GM19351 (cell line): ENCODE measurements around the gene SLC7A5.
"Not testable (repeated sequence)": the region's sequence is repeated elsewhere in the genome, so short reads cannot be mapped to it uniquely, and the experiment has no call there.

Source experiments
- ATAC-seq: cut with Tn5 transposase; IDR thresholded peaks from one replicate; pipeline ENCODE4 v1.9.1; 2021; ENCODE audit warnings: mild to moderate bottlenecking, moderate library complexity; ENCODE audit not compliant: unreplicated experiment

Gene SLC7A5

GRCh38 chr16:87802670-87803069 lies 66.6 kb downstream of the SLC7A5 start:
- no peak for ATAC-seq

- ATAC-seq: no peak
These were observed 67.5 kb downstream of the SLC7A5 start for GRCh38 chr16:87801679-87802259.

- no peak for ATAC-seq
These were observed 68.8 kb downstream of the SLC7A5 start for GRCh38 chr16:87800497-87800896.

GRCh38 chr16:87795336-87795735 lies 74.0 kb downstream of the SLC7A5 start:
- ATAC-seq: no peak

DNA sequence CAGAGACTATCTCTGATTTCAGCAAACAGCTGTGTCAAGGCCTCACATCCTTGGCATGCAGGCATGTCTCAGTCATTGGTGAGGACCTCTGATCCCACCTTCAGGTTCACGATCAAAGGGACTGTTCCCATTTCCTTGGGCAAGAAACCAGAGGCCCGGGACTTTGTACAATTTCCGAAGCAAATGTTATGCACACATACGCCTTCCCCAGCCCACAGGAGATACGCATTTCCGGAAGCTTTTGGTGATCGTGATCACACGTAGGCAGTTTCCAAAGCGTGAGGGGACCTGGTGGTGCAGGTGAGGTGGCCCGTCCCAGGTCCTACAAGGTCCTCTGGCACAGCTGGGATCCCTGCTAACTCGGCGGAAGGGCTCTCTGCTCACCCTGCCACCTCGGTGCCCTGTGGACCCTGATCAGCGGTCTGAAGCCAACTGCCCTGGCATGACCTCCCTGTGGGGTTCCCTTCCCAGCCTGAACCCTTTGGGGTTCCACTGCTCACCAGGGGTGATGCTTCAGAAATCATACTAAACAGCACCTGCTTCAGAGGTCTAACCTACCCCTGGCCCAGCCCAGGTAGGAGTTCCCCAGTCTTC lies 74.7 kb downstream of the SLC7A5 start:
- no peak for ATAC-seq

DNA sequence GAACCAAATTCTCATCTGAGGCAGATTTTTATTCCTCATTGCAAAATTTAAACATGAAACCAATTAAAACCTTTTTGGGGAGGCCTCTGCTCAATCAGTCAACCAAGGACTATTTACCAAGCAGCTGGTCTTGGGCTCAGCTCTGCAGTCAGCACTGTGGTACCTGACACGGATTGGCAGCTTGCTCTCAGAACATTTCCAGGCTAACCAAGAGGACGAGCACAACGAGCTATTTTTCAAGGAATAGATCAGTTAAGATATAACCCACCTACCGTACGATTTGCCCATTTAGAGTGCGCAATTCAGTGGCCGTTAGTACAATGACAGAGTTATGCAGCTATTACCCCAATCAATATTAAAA lies 77.1 kb downstream of the SLC7A5 start:
- ATAC-seq: no peak

- ATAC-seq: no peak
These were observed 77.8 kb downstream of the SLC7A5 start for GRCh38 chr16:87791295-87792204.

- no peak for ATAC-seq
These were observed 78.8 kb downstream of the SLC7A5 start for GRCh38 chr16:87790292-87791100.

- ATAC-seq: no peak
These were observed 79.6 kb downstream of the SLC7A5 start for GRCh38 chr16:87789437-87790291.

- ATAC-seq: not testable (repeated sequence)
These were observed 80.4 kb downstream of the SLC7A5 start for GRCh38 chr16:87788730-87789436.

DNA sequence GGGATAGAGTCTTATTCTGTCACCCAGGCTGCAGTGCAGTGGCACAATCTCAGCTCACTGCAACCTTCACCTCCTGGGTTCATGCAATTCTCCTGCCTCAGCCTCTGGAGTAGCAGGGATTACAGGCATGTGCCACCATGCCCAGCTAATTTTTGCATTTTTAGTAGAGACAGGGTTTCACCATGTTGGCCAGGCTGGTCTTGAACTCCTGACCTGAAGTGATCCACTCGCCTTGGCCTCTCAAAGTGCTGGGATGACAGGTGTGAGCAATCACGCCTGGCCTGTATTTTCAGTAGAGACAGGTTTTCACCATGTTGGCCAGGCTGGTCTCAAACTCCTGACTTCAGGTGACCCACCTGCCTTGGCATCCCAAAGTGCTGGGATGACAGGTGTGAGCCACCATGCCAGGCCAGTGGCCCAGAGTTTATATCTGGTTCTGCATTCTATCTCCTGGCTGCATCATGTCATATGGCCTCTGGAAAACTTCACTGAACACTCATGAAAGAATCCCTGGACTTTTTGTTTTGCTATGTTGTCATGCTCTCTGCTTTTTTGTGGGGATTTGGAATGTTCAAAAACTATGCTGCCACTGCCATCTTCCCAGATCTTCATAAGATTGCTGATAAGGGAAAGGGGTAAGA lies 81.7 kb downstream of the SLC7A5 start:
- ATAC-seq: not testable (repeated sequence)

DNA sequence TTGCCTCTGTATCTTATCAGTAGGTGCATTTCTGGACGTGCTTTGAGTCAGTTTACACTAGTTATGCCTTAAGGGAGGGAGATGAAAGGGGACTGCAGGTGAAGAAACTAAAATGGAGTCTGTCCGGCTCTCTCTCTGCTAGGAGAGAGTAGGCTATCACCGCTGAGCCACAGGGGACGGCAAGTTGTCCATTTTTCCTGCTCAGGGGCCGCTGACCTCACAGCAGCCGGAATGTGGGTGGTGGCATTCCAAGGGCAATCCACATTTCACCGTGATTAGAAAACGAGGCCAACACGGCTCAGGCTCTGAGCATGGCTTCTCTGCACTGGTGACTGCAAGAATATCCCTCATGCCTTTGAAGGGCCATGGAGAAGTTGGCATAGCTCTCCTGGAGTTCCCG lies 84.5 kb downstream of the SLC7A5 start:
- ATAC-seq: no peak

DNA sequence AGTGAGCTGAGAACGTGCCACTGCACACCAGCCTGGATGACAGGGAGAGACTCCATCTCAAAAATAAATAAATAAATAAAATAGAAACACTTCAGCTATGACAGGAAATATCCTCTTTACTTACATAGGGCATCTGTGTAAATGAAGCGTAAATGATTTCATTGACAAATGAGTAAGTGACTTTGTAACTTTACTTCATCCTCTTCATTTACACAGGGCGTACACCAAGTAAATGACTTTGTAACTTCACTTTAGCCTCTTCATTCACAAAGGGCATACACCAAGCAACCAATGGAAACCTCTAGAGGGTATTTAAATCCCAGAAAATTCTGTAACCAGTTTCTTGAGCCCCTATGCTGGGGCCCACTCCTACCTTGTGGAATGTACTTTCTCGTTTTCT lies 87.3 kb downstream of the SLC7A5 start:
- ATAC-seq: no peak

GRCh38 chr16:87780385-87780989 lies 88.8 kb downstream of the SLC7A5 start:
- ATAC-seq: no peak
